Airway epithelial cell (primary cell): Measurements from ENCODE around the gene CD55. TPM values are rescaled to one million over a fixed set of nuclear protein-coding genes. Genes with fewer than 3 reads are reported as not detected.

Experiments
- total RNA-seq: library from RNA; depleted of rRNA; stranded (reverse); fragments of >200 nt; gene quantifications from 2 replicates; pipeline ENCODE4 v1.2.3, GENCODE V29; 2015

The CD55 gene
- total RNA-seq: 23.3 and 30.3 TPM in 2 replicates

DNA sequence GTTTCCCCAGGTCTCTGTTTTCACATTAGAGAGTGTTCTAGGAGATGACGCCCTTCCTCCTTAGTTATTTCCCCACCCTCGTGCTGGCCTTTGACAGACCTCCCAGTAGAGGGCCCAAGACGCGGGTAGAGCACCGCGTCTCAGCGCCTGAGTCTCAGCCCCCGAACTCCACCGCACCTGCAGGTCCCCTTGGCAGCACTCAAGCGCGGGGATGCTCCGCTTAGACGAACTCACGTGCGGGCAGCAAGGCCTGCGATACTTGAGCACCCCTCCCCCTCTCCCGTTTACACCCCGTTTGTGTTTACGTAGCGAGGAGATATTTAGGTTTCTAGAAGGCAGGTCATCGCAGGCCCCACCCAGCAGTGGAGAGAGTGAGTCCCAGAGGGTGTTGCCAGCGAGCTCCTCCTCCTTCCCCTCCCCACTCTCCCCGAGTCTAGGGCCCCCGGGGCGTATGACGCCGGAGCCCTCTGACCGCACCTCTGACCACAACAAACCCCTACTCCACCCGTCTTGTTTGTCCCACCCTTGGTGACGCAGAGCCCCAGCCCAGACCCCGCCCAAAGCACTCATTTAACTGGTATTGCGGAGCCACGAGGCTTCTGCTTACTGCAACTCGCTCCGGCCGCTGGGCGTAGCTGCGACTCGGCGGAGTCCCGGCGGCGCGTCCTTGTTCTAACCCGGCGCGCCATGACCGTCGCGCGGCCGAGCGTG lies at the start of gene CD55:
TSS of gene CD55 (plus strand) at position 600 of the 711 bp plus-strand sequence. CDS start at position 688, 88 bp downstream.

Other genes with a start within 250 kb of the CD55 start
- not detected in 2 replicates for gene C4BPB, start 232.8 kb upstream of the CD55 start, total RNA-seq
- gene C4BPA, start 217.4 kb upstream of the CD55 start, total RNA-seq: not detected in 2 replicates
- not detected in 2 replicates for gene CR2, start 132.7 kb downstream of the CD55 start, total RNA-seq
- gene CR1, start 174.5 kb downstream of the CD55 start, total RNA-seq: not detected in 2 replicates